Testis (tissue), 2 donors: Measurements from ENCODE around the gene RNU6-7.

Experiments
- POLR2A ChIP-seq: fragments of 450-650 bp; IDR thresholded peaks from one replicate; pipeline ENCODE4 v1.6.1; 2017; ENCODE audit warnings: antibody characterized with exemption, mild to moderate bottlenecking, moderate library complexity
- TF ChIP-seq, protein P1 (sequence below), 3 experiments: fragments of 450-650 bp in 2 of 3; fragments of 200-600 bp in 1 of 3; sonication (generic) in 1 of 3; IDR thresholded peaks; one replicate each; pipeline ENCODE4 v1.5.1; 2016 to 2019; ENCODE audit warnings: antibody characterized with exemption in 3 of 3, mild to moderate bottlenecking in 2 of 3, moderate library complexity in 1 of 3

DNA sequence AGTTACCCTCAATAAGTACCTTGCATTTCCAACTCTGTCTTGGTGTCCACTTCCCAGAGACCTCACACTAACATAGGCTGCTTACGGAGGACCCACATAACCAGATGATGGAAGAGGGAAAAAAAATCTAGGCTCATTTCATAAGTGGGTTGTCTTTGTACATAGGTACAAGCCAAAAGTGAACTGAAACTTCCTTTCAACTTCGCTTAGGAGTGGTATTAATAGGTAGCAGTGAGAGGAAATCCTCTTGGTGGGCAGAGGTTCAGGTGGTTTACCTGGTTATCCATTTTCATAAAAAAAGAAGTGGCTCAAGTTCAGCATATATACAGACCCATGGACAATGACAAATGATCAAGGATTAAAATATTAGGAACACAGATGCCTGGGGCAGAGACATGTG lies 35.8 kb upstream of the RNU6-7 start:
- TF ChIP-seq, protein P1, sequence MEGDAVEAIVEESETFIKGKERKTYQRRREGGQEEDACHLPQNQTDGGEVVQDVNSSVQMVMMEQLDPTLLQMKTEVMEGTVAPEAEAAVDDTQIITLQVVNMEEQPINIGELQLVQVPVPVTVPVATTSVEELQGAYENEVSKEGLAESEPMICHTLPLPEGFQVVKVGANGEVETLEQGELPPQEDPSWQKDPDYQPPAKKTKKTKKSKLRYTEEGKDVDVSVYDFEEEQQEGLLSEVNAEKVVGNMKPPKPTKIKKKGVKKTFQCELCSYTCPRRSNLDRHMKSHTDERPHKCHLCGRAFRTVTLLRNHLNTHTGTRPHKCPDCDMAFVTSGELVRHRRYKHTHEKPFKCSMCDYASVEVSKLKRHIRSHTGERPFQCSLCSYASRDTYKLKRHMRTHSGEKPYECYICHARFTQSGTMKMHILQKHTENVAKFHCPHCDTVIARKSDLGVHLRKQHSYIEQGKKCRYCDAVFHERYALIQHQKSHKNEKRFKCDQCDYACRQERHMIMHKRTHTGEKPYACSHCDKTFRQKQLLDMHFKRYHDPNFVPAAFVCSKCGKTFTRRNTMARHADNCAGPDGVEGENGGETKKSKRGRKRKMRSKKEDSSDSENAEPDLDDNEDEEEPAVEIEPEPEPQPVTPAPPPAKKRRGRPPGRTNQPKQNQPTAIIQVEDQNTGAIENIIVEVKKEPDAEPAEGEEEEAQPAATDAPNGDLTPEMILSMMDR (IDR thresholded peaks at IDR 0.05), result no peak
- TF ChIP-seq POLR2A, result no peak
